DMS114 treated with DMSO at 0.1 percent for 48 hours (cell line): ENCODE results near the gene CTU1.

Source experiments
- DNase-seq: peaks from one replicate; lab custom pipeline; 2025; ENCODE audit not compliant: unreplicated experiment; lab: John Stamatoyannopoulos, UW

Gene CTU1

GRCh38 chr19:51135004-51135403, 26.8 kb upstream of the CTU1 start:
- no peak for DNase-seq

DNA sequence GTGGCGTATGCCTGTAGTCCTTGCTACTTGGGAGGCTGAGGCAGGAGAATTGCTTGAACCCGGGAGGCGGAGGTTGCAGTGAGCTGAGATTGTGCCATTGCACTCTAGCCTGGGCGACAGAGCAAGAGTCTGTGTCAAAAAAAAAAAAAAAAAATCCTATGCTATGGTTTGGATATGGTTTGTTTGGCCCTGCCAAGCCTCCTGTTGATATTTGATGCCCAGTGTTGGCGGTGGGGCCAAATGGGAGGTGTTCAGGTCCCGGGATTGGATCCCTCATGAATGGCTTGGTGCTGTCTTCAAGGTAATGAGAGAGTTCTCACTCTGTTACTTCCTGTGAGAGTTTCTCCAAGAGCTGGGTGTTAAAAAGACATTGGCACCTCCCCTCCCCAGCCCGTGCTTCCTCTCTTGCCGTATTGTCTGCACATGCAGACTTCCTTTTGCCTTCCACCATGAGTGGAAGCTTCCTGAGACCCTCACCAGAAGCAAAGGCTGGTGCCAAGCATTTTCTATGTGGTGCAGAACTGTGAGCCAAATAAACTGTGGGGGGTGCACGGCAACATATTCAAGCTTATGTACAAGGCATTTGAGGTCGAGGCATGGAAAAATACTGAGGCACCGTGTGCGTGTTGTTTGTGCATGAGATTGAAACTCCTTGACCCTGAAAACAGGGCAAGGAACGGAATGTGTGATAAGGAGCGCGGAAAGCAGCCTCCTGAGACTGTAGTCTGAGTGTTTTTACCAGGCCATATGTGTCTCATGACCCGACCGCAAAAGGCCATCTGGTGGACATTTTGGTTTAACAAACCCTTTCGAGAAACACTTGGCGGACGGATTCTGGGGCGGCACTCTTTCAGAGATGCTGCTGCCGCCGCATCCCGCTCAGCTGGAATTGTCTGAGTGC, 23.8 kb upstream of the CTU1 start:
- DNase-seq: no peak

DNA sequence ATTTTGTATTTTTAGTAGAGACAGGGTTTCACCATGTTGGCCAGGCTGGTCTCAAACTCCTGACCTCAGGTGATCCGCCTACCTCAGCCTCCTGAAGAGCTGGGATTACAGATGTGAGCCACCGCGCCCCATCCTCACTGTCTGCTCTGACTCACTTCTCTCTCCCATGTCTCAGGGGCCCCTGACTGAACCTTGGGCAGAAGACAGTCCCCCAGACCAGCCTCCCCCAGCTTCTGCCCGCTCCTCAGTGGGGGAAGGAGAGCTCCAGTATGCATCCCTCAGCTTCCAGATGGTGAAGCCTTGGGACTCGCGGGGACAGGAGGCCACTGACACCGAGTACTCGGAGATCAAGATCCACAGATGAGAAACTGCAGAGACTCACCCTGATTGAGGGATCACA, 21.5 kb upstream of the CTU1 start:
- no peak for DNase-seq

DNA sequence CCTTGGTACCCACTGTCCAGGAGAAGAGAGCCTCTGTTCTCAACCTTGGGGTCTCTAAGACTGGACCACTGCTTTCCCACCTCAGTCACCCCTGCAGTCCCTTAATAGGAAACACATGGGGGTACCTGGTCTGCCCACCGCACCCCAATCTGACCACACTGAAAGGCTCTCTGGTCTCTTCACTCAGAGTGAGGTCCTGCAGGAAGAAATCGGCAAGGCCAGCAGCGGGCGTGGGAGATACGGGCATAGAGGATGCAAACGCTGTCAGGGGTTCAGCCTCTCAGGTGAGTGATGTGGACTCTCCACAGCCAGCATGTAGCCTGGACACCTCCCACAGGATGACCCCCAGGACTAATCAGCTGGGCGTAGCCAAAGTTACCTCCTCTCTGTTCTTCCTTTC, 20.0 kb upstream of the CTU1 start:
- DNase-seq: no peak

DNA sequence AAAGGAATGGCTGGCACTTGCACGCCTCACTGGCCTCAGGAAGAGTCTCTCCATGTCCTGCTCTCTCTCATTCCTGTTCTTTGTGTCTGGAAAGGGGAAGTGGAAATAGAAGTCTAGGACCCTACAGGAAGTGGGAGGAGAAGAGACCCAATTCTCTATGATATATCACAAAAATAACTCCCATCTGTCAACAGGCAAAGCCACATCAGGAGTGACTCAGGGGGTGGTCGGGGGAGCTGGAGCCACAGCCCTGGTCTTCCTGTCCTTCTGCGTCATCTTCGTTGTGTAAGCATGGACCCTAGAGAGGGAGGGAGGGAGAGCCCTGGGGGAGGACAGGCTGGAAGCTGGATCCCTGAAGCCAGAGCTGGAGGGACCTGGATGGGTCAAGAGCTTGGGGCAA, 19.5 kb upstream of the CTU1 start:
- no peak for DNase-seq

DNA sequence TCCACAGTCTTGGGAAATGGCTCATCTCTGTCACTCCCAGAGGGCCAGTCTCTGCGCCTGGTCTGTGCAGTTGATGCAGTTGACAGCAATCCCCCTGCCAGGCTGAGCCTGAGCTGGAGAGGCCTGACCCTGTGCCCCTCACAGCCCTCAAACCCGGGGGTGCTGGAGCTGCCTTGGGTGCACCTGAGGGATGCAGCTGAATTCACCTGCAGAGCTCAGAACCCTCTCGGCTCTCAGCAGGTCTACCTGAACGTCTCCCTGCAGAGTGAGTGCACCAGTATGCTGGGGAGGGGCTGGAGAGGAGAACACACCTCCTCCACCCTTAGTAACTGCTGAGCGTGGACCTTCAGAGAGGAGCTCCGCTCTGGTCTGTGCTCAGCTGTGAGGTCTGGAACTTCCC, 18.8 kb upstream of the CTU1 start:
- DNase-seq: no peak

DNA sequence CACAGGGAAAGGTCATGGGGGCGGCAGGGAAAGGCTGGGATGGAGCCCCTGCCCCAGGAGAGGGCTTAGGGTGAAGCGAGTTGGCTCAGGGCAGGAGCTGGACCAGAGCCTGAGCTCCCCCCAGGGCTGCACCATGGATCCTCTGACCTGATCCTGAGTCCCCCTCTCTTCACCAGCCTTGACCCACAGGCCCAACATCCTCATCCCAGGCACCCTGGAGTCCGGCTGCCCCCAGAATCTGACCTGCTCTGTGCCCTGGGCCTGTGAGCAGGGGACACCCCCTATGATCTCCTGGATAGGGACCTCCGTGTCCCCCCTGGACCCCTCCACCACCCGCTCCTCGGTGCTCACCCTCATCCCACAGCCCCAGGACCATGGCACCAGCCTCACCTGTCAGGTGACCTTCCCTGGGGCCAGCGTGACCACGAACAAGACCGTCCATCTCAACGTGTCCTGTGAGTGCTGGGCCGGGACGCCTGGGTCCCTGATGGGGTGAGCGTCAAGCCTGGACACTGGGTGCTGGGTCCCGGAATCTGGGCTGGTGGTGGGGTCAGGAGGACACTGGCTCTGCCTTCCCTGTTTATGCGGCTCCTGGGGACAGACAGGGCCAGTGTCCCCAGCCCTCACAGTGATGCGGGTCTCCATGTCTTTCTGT, 17.3 kb upstream of the CTU1 start:
- no peak for DNase-seq

DNA sequence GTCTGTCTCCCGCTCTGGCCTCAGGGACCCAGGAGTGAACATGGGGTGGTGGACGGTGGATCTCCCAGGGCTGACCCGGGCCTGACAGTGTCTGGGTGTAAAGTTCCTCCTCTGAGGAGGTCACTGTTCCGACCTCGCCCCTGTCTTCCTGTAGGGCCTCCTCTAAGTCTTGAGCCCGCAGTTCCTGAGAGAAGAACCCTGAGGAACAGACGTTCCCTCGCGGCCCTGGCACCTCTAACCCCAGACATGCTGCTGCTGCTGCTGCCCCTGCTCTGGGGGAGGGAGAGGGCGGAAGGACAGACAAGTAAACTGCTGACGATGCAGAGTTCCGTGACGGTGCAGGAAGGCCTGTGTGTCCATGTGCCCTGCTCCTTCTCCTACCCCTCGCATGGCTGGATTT, 16.5 kb upstream of the CTU1 start, which contains the start of gene SIGLEC9:
SIGLEC9 (plus strand) TSS at position 178 of the 400 bp plus-strand sequence; CDS start at position 247, 69 bp downstream.
- no peak for DNase-seq

- DNase-seq: no peak
These were observed 16.0 kb upstream of the CTU1 start for GRCh38 chr19:51124216-51124615.

DNA sequence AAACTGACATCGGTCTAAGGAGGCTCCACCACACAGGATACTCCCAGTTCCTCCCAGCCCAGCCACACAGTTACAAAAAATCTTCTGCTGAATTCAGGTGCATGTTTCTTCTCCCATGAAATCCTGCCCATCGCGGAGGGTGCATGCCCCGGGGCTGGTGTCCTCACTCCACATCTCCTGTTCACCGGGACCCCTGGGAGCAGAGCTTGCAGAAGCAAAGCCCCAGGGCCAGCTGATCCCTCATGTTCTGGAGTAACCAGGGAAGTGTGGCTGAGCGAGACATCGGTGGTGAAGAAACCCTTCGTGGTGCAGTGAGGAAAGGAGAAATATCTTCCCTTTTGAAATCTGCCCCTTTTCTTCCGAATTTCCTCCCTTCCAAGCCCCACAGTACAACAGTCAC, 15.6 kb upstream of the CTU1 start:
- no peak for DNase-seq

DNA sequence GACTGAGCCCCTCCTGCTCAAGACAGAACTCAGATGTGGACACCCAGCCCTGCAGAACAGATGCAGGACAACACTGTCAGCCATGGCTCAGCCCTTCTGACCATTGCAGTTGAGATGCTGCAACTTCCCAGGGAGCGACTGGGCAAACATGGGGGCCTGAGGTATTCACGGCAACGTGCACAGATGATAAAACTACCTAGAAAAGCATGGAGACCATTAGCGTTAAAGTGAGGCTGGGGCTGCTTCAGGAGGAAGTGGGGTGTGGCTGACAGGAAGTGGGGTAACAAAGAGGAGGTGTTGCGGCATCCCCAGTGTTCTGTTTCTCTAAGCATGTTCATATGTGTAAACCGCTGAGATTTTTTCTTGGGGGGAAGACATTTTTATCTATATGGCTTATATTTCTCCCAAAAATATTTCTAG, 15.2 kb upstream of the CTU1 start:
- DNase-seq: no peak

DNA sequence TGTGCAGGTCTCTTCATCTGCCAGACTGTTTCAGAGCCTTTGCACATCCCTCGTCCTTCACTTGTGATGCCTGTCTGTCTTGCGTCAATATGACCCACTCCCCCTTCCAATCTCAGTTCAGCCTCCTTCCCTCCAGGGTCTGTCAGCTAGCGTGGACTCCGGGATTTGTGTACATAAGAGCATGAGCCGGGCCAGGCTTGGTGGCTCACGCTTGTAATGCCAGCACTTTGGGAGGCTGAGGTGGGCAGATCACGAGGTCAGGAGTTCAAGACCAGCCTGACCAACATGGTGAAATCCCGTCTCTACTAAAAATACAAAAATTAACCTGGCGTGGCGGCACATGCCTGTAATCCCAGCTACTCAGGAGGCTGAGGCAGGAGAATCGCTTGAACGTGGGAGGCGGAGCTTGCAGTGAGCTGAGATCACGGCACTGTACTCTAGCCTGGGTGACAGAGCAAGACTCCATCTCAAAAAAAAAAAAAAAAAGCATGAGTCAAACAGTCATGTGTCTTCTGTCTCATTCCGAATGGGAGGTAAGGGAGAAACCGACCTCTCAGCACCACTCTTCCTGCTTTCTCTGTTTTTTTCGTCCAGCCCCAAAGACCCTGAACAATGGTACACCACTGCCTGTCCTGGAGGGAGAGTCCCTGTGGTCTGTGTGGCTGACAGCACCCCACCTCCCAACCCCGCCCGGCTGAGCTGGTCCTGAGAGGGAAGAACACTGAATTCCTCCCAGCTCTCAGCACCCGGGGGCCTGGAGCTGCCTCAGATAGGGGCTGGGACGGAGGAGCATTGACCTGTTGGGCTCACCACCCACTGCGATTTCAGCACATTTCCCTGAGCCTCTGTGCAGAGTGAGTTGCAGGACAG, 14.1 kb upstream of the CTU1 start:
- no peak for DNase-seq

DNA sequence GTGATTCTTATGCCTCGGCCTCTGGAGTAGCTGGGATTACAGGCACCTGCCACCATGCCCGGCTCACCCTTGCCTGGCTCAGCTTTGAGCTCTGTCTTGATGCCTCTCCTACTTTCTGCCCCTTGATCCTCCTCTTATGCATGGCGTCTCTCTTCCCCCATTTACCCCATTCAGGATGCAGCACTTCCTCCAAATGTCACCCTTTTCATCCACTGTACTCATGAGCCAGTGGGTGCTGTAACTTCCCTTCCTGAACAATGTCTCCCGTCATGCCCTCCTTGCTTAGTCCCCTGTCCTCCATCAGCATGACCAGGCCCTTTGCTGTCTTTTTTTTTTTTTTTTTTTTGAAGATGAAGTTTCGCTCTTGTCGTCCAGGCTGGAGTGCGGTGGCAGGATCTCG, 13.0 kb upstream of the CTU1 start:
- DNase-seq: no peak

GRCh38 chr19:51120160-51120559, 12.0 kb upstream of the CTU1 start:
- DNase-seq: no peak

- DNase-seq: no peak
These were observed 11.4 kb upstream of the CTU1 start for GRCh38 chr19:51119611-51120010.

DNA sequence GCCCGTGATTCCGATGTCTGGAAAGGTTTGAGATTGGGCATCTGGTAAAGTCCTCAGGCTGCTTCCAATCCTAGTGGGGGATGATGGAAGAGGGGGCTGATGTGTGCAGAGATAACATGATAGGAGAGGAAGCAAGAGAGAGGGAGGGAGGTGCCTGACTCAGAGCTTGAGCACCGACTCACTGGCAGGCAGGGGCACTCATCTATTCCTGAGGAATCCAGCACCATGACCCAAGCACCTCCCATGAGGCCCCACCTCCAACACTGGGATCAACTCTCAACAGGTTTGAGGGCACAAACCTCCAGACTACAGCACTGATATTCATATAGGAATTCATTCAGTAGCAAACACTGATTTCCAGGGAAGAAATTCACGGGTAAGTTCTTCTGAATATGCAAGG, 10.9 kb upstream of the CTU1 start:
- DNase-seq: no peak

DNA sequence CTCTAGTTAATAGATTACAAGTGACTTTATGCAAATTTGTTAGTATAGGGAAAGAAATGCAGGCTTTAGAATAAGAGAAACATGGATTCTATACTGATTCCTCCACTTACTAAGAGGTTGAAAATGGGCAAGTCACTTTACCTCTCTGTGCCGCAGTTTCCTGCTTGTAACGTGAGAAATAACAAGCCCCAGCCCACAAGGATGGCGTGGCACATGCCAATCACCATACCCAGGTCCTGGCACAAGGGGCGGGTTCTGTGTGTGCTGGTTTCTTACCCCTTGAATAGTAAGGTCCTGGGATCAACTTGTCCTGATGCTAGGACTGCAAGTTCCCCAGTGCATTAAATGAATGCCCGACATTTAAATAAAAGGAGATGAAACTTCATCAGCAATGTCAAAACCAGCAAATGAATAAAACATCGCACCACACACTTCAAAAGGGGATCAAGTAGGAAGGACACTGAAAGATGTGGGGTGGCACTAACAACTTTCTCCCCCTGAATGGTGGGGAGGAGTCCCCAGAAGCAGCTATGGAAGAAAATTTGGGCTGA, 8.6 kb upstream of the CTU1 start:
- no peak for DNase-seq

- DNase-seq: no peak
These were observed 6.0 kb upstream of the CTU1 start for GRCh38 chr19:51114087-51114729.

- DNase-seq: no peak
These were observed 3.4 kb upstream of the CTU1 start for GRCh38 chr19:51111606-51112005.

GRCh38 chr19:51110666-51110971, 2.4 kb upstream of the CTU1 start:
- no peak for DNase-seq

DNA sequence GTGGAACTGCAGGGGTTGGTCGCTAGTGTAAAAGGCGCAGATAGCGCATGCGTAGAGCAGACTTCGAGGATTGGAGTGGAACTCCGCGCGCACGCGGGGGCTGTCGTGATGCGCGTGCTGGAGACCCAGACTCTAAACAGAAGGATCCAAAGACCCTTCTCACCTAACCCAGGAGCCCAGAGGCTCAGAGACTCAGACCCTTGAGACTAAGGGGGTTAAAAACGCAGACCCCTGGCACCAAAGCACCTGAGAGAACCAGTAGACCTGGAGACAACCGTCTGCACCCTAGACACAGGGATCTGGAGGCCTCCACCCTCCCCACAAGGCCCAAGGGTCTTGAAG, 567 bp upstream of the CTU1 start:
- no peak for DNase-seq
